HG03342 (cell line): ENCODE results near the gene DOCK8.

Experiments used
- ATAC-seq: cut with Tn5 transposase; IDR thresholded peaks from one replicate; pipeline ENCODE4 v1.9.1; 2021; ENCODE audit warnings: mild to moderate bottlenecking, moderate library complexity; ENCODE audit not compliant: unreplicated experiment

Gene DOCK8

DNA sequence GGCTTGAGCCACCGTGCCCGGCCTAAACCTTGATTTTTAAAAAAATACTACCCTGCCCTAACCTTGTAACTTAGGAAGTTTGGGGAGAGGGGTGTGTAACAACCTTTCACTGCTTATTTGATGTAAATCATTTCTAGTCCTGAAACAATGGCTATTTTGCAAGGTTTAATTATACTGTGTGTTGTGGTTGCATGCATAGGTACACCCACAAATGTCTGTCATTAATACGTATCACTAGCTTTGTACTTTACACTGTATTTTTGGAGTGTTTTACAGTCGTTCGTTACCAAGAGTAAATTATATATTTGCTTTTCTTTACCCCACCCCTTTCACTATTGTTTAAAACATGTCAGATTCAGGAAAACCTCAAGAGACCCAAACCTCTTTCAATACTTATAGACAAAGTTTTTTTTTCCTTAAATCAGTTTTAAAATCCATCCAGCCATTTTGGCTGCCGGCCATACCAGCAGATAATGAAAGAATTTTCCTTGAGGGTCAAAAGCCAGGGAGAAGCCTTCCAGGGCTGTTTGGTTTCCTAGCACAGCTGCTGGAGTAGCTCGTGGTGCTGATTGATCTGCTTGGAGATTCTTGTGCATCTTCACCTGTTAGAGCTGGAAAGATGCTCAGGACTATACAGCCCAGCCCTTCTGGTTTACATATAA is 50.7 kb downstream of the DOCK8 start:
- no peak for ATAC-seq

DNA sequence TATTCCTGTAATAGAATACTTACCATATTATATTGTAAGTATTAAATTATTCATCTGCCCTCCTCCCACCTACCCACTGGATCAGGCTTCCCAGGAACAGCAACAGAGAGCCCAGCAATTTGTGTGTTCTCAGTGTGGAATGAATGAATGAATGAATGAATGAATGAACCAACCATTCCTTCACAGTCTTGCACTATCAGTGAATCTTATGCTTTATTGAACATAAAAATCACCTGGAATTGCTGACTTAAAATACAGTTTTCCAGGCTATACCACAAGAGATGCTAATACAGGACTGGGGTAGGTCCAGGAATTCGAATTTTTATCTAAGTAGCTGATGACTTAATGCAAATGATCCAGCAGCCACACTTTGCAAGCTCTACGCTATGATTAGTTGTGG is 51.6 kb downstream of the DOCK8 start:
- no peak for ATAC-seq

GRCh38 chr9:268616-269015 is 54.0 kb downstream of the DOCK8 start:
- no peak for ATAC-seq

- ATAC-seq = no peak
Observed at GRCh38 chr9:269081-269711, 54.5 kb downstream of the DOCK8 start.

- ATAC-seq = no peak
Observed at GRCh38 chr9:270657-271237, 56.1 kb downstream of the DOCK8 start.

DNA sequence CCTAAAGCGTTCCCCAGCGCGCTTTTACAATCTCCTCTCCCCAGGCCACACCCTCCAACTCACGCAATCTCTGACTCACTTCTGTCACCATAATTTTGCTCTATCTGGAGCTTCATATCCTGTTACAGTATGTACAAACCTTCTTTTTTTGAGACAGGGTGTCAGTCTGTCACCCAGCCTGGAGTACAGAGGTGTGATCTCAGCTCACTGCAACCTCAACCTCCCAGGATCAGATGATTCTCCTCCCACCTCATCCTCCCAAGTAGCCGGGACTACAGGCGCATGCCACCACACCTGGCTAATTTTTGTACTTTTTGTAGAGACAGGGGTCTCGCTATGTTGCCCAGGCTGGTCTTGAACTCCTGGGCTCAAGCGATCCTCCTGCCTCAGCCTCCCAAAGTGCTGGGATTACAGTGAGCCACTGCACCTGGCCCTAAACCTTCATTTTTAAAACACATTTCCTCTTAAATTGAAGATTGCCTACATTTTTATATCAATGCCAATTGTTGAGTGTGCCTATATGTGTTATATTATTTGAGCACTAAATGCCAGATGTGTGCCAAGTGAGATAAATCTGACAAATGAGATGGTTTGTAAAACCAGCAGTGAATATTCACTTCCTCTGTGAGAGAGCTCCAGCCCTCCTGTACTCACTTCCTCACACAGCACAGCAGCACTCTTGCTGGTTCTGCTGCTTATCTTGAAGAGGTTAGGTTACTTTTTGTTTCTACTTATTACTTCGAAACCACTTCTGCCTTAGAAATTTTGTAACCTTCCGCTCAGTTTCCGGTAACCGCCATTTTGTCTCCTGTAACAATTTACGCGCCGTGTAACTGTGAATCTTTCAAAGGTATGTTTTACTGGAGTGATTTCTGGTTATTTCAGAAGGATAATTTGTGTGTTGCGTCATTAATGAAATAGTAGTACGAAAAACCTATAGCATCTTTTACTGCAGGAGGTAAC is 57.9 kb downstream of the DOCK8 start:
- ATAC-seq = peak; percentile 98

DNA sequence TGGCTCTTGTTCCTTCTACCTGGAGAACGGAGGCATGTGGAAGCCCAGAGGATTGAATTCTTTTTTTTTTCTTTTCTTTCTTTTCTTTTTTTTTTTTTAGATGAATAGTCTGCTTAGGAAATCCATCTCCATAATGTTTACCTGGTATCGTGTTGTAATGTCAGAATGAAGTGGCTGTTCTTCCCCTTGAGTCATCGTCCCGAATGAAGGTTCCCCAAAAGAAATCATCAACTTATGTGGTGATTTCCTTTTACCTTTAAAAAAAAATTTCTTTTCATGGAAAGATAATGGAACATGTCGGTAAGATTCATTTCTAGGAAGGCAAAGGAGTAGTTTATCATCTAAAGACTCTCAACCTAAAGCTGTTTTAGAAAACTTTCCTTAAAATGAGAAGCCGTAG is 59.7 kb downstream of the DOCK8 start:
- ATAC-seq = no peak

DNA sequence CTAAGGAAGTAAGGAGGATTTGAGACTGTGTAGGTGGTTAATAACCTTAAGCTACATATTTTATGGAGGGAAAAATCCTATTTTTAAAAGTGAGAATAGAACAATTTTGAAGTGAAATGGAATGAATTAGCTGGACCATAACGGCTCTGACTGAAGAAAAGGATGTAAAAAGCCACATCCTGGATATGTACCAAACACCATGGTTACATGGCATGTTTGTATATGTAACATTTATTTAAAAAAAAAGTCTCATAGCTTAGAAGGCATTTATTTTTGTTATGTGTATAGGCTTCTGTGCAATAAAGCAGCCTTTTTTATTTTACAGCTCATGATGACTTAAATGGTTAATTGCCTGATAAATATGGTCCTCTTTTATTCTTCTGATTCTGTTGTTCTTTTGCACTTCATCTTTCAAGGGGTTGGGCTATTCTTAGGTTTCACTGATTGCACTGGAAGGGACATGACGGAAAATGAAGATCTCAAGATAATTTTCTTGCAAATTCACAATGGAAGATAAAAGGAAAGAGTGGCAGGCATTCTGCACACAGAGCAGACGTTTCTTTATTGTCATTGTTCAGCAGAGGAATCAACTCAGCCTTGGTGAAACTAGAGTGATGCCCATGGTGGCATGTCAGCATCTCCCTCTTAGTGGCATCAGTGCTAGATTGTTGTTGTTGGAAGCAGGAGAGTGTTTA is 63.1 kb downstream of the DOCK8 start:
- no peak for ATAC-seq

- no peak for ATAC-seq
Observed at GRCh38 chr9:278651-279050, 64.0 kb downstream of the DOCK8 start.

- ATAC-seq = no peak
Observed at GRCh38 chr9:279674-280073, 65.0 kb downstream of the DOCK8 start.

GRCh38 chr9:281741-282645 is 67.3 kb downstream of the DOCK8 start:
- ATAC-seq = no peak

GRCh38 chr9:286071-286740 is 71.5 kb downstream of the DOCK8 start:
- no peak for ATAC-seq

- no peak for ATAC-seq
Observed at GRCh38 chr9:289121-289520, 74.5 kb downstream of the DOCK8 start.

- ATAC-seq = no peak
Observed at GRCh38 chr9:292915-293314, 78.2 kb downstream of the DOCK8 start.

DNA sequence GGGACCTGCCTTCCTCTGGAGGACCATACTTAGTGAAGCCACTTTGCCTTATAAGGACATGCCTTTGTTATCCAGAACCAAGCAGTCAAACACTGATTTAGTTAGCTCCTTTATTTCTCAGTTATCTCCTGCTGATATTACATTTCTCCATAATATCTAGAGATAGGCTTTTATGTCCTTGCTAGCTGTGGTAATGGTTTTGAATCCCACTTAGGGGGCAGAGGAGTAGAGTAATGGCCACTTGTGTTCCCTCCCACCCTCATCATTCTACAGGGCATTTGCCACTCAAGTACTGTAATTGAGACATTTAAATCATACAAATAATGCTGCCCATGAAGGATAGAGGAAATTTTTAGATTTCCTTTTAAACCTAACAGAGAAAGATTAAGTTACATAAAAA is 80.9 kb downstream of the DOCK8 start:
- ATAC-seq = no peak

DNA sequence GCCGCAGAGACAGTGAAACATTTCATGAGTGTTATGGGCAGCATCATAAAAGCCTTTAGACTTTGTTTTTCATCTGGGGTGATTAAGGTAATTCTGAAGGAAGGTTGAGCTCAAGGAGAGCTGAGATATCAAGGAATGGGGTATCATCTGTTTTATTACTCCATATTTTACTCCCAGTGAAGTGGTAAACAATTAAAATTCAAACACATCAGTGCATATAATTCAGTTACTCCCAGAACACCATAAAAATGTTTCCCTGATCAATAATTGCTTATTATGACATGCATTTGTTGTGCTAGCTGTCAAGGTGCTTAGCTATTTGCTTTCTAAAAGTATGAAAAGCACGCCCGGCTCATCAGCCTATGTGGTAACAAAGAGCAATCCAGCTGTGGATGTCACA is 81.7 kb downstream of the DOCK8 start:
- no peak for ATAC-seq

GRCh38 chr9:297104-297972 is 82.7 kb downstream of the DOCK8 start:
- peak; percentile 95 for ATAC-seq

DNA sequence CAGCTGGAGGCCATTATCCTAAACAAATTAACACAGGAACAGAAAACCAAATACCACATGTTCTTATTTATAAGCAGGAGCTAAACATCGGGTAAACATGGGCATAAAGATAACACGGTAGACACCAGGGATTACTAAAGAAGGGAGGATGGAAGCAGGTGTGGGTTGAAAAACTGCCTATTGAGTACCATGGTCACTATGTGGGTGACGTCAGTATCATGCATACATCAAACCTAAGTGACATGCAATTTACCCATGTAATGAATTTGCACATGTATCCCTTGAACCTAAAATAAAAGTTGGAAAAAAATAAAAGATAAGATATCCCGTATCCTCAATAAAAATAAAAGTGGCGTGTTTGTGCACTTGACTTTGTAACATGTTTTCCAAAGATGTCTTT is 88.8 kb downstream of the DOCK8 start:
- no peak for ATAC-seq
